NT2/D1 (cell line): ENCODE measurements around the gene BACH2.

ENCODE experiments used
- SUZ12 ChIP-seq: IDR thresholded peaks from 2 replicates; pipeline ENCODE4 v1.6.1; 2011; ENCODE audit not compliant: insufficient read length, insufficient read depth; ENCODE audit errors: extremely low read depth
- YY1 ChIP-seq: IDR thresholded peaks from 2 replicates; pipeline ENCODE4 v1.6.1; 2011; ENCODE audit not compliant: insufficient read length, insufficient read depth
- ZNF274 ChIP-seq: IDR thresholded peaks from 2 replicates; pipeline ENCODE4 v1.6.1; 2011; ENCODE audit warnings: mild to moderate bottlenecking, low read depth, low read length

- TF ChIP-seq SUZ12 (no peak), ZNF274 (no peak), YY1 (no peak)
These were observed 22.1 kb downstream of the BACH2 start for GRCh38 chr6:90274451-90275030.
